Upper lobe of left lung (tissue), 6 donors: Measurements from ENCODE around the gene TBC1D23. TPM values are rescaled to one million over a fixed set of nuclear protein-coding genes. Genes with fewer than 3 reads are reported as not detected.

Experiments
- ATAC-seq, 2 donors: fragments of 200-7000 bp; cut with Tn5 transposase; one replicate each; pipeline ENCODE4 v1.9.1; 2022; ENCODE audit warnings: mild to moderate bottlenecking in 2 of 2, moderate library complexity in 2 of 2; ENCODE audit not compliant: low FRiP score in 2 of 2
- DNase-seq, 2 donors: peaks; one replicate each; pipeline ENCODE4 v3.0.0-alpha.2; 2019 to 2020
- H3K27ac ChIP-seq, 4 donors: fragments of 200-600 bp; sonication (generic); one replicate each; pipeline ENCODE4 v1.5.1; 2016 to 2019
- H3K27me3 ChIP-seq, 4 donors: fragments of 200-600 bp; sonication (generic); one replicate each; pipeline ENCODE4 v1.5.1; 2017 to 2019
- H3K36me3 ChIP-seq, 4 donors: fragments of 200-600 bp; sonication (generic); one replicate each; pipeline ENCODE4 v1.5.1; 2016 to 2019
- H3K4me1 ChIP-seq, 4 donors: fragments of 200-600 bp; sonication (generic); one replicate each; pipeline ENCODE4 v1.5.1; 2018 to 2019
- H3K4me3 ChIP-seq, 4 donors: fragments of 200-600 bp; sonication (generic); one replicate each; pipeline ENCODE4 v1.5.1; 2017 to 2019; ENCODE audit warnings: mild to moderate bottlenecking in 2 of 4, moderate library complexity in 1 of 4
- H3K9me3 ChIP-seq, 4 donors: fragments of 200-600 bp; sonication (generic); one replicate each; pipeline ENCODE4 v1.5.1; 2018 to 2019
- CTCF ChIP-seq, 6 experiments: fragments of 450-650 bp in 4 of 6; fragments of 200-600 bp in 2 of 6; sonication (generic) in 2 of 6; IDR thresholded peaks; one replicate each; pipeline ENCODE4 v1.5.1; 2016 to 2019; ENCODE audit warnings: antibody characterized with exemption in 6 of 6
- EP300 ChIP-seq, 4 donors: sonication (generic); formaldehyde crosslinking; IDR thresholded peaks; one replicate each; pipeline ENCODE4 v1.5.1; 2017; ENCODE audit warnings: antibody characterized with exemption in 4 of 4, control low read depth in 2 of 4
- POLR2A ChIP-seq, 4 donors: fragments of 450-650 bp; IDR thresholded peaks; one replicate each; pipeline ENCODE4 v1.5.1; 2016 to 2017; ENCODE audit warnings: antibody characterized with exemption in 4 of 4, mild to moderate bottlenecking in 2 of 4
- POLR2AphosphoS5 ChIP-seq, 2 donors: sonication (generic); formaldehyde crosslinking; IDR thresholded peaks; one replicate each; pipeline ENCODE4 v1.5.1; 2017; ENCODE audit warnings: antibody characterized with exemption in 2 of 2
- WGBS, 2 donors: methylation state at CpG; one replicate each; pipeline ENCODE4 v1.1.5; 2017 to 2018; 5-methylcytosine and 5-hydroxymethylcytosine counted together
- total RNA-seq, 6 donors: library from RNA; depleted of rRNA in 4 of 6; stranded (reverse); fragments of >200 nt in 4 of 6; gene quantifications; one replicate each; pipeline versions ENCODE4 v1.1.0 to v1.2.1, GENCODE V29; 2016 to 2021
- donor health status: DM: no; HTN: no; CAD: no; lungs with moderate emphysema.
- donor health status: DM: no; HTN: yes; CAD: no; lungs with severe emphysema.

The TBC1D23 gene
- total RNA-seq, 6 donors from 2014 or later, result 13.4 to 42.7 (median 32.0) TPM

- no peak overlapping the region for H3K4me3 ChIP-seq
- DNase-seq, result no peak
- no peaks in the 10 kb centered on the region for H3K9me3 ChIP-seq
- 88 to 90% methylated on average over 2 of the region's 2 CpGs for WGBS, 2 donors
- TF ChIP-seq POLR2A (IDR thresholded peaks at IDR 0.05) (no peak), EP300 (IDR thresholded peaks at IDR 0.05) (no peak), POLR2AphosphoS5 (IDR thresholded peaks at IDR 0.05) (no peak), CTCF (IDR thresholded peaks at IDR 0.05) (no peak)
- ATAC-seq, result no peak
- no peaks in the 10 kb centered on the region for H3K4me1 ChIP-seq
- no peaks in the 10 kb centered on the region for H3K27me3 ChIP-seq
- no peak overlapping the region for H3K27ac ChIP-seq
- H3K36me3 ChIP-seq, result peaks cover 10 to 41% (median 13%) of the 10 kb centered on the region in 4 donors
Observed at GRCh38 chr3:100278910-100279309, 18.1 kb downstream of the TBC1D23 start.

GRCh38 chr3:100288288-100288894 lies 27.6 kb downstream of the TBC1D23 start:
- no peaks in the 10 kb centered on the region for H3K9me3 ChIP-seq
- TF ChIP-seq CTCF (IDR thresholded peaks at IDR 0.05), result no peak
- no peak for TF ChIP-seq POLR2AphosphoS5 (IDR thresholded peaks at IDR 0.05)
- TF ChIP-seq EP300 (IDR thresholded peaks at IDR 0.05), result no peak
- no peak for TF ChIP-seq POLR2A (IDR thresholded peaks at IDR 0.05)
- no peak overlapping the region for H3K4me3 ChIP-seq

GRCh38 chr3:100289339-100289738 lies 28.5 kb downstream of the TBC1D23 start:
- no peak for TF ChIP-seq POLR2AphosphoS5 (IDR thresholded peaks at IDR 0.05)
- no peak for TF ChIP-seq CTCF (IDR thresholded peaks at IDR 0.05)
- no peak for TF ChIP-seq POLR2A (IDR thresholded peaks at IDR 0.05)
- no peak for TF ChIP-seq EP300 (IDR thresholded peaks at IDR 0.05)
- DNase-seq (no peak), ATAC-seq (no peak)
- 44 to 49% methylated on average over 2 of the region's 2 CpGs for WGBS, 2 donors
- no peak overlapping the region for H3K4me3 ChIP-seq
- H3K36me3 ChIP-seq, result peaks cover 6 to 65% (median 20%) of the 10 kb centered on the region in 4 donors
- H3K27me3 ChIP-seq, result no peaks in the 10 kb centered on the region
- no peaks in the 10 kb centered on the region for H3K4me1 ChIP-seq
- H3K9me3 ChIP-seq, result no peaks in the 10 kb centered on the region
- H3K27ac ChIP-seq, result no peak overlapping the region

More at GRCh38 chr3:100288288-100288894, 27.6 kb downstream of the TBC1D23 start:
- H3K4me1 ChIP-seq, result no peaks in the 10 kb centered on the region
- DNase-seq (no peak), ATAC-seq (no peak)
- no peak overlapping the region for H3K27ac ChIP-seq
- no peaks in the 10 kb centered on the region for H3K27me3 ChIP-seq
- peaks cover 6 to 66% (median 21%) of the 10 kb centered on the region in 4 donors for H3K36me3 ChIP-seq

- ATAC-seq (no peak), DNase-seq (no peak)
- H3K4me1 ChIP-seq, result no peaks in the 10 kb centered on the region
- H3K4me3 ChIP-seq, result no peak overlapping the region
- H3K9me3 ChIP-seq, result no peaks in the 10 kb centered on the region
- no peak overlapping the region for H3K27ac ChIP-seq
- TF ChIP-seq POLR2AphosphoS5 (IDR thresholded peaks at IDR 0.05), result no peak
- TF ChIP-seq EP300 (IDR thresholded peaks at IDR 0.05), result no peak
- no peak for TF ChIP-seq POLR2A (IDR thresholded peaks at IDR 0.05)
- TF ChIP-seq CTCF (IDR thresholded peaks at IDR 0.05), result no peak
- WGBS, 2 donors, result 90 to 93% methylated on average over 1 of the region's 1 CpG
- H3K27me3 ChIP-seq, result no peaks in the 10 kb centered on the region
- peaks cover 13 to 95% (median 26%) of the 10 kb centered on the region in 4 donors for H3K36me3 ChIP-seq
Observed at GRCh38 chr3:100295089-100295488, 34.3 kb downstream of the TBC1D23 start.

GRCh38 chr3:100297784-100298183 lies 37.0 kb downstream of the TBC1D23 start:
- 95 to 96% methylated on average over 2 of the region's 2 CpGs for WGBS, 2 donors
- Histone ChIP-seq H3K4me3 (no peak overlapping the region), H3K36me3 (peaks cover 7 to 95% (median 29%) of the 10 kb centered on the region in 4 donors), H3K27me3 (no peaks in the 10 kb centered on the region), H3K4me1 (no peaks in the 10 kb centered on the region), H3K9me3 (no peaks in the 10 kb centered on the region), H3K27ac (no peak overlapping the region)
- TF ChIP-seq EP300 (IDR thresholded peaks at IDR 0.05), result no peak
- no peak for TF ChIP-seq POLR2A (IDR thresholded peaks at IDR 0.05)
- no peak for TF ChIP-seq CTCF (IDR thresholded peaks at IDR 0.05)
- no peak for TF ChIP-seq POLR2AphosphoS5 (IDR thresholded peaks at IDR 0.05)
- ATAC-seq (no peak), DNase-seq (no peak)
